GM19438 (cell line): ENCODE results near the gene C4BPB.

Experiments
- ATAC-seq: cut with Tn5 transposase; IDR thresholded peaks from one replicate; pipeline ENCODE4 v1.9.1; 2021; ENCODE audit warnings: low read depth; ENCODE audit not compliant: unreplicated experiment

Gene C4BPB

DNA sequence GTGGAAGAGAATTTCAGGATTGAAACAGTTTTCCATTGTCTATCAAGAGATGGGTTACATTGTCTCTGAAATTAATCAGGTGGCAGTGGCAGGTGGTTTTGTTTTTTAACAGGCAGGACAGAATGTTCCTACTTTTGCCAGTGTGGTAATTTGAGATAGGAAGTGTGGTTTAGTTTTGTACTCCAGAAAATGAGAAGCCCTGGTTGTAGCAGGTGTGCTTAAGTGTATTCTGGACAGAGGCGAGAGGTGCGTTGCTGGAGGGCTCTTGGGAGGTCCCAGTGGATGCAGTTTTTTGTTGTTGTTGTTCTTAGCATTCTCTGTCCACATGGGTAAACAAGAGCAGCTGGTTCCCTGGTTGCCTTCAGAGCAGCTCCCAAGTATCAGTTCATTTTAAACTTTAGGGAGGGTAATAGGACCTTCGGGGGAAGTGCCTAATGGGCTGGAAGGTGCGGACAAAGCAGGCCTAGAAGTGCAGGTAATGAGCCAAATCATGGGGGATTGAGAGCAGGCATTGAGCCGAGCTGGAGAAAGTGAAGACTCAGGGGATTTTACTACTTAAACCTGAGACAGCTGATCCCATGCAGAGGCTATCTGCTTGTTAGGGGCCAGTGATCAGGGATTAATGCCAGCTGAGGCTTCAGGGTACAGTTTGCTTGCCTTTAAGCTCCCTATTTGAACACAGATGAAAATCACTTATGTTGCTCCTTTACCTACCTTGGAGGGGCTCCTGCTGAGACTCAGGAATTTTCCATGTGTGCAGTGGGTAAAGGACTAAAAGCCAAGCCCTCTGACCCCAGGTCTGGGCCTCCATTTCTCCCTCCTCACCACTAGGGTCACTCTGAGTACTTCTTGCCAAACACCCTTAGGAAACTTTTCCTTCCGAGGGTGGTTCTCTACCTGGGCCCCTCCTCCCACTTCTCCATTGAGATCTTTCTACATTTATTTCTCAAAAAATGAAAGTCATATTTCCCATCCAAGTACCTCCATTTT, 29.5 kb upstream of the C4BPB start:
- no peak for ATAC-seq

DNA sequence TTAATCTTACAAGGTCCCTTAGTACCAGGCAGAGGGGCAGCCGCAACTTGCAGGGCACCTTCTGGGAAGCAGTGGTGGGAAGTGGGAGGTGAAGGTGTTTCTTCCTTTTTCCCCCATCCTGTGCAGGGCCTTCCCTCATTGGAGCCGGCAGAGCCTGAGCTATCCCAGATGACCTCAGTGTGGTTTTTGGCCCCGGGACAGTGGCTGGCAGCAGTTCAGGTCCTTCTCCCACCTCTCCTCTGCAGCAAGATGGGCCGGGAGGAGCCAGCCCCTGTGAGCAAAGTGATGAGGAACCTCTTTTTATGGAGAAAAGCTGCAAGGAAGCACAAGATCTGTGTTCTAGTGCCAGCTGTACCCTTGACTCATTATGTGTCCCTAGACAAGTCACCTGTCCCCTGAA, 28.8 kb upstream of the C4BPB start:
- ATAC-seq: no peak

DNA sequence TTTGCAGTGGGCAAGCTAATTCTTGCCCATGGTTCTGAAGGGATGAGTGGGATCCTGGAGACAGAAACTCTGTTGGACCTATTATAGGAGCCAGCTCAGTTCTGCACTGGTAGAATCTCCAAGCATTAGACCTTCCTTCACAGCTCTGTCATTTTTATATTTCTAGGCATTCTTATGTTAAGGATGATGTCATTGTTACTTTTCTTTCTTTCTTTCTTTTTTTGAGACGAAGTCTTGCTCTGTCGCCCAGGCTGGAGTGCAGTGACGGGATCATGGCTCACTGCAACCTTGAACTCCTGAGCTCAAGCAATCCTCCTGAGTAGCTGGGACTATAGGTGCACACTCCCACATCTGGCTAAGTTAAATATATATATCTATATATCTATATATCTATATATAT, 28.1 kb upstream of the C4BPB start:
- no peak for ATAC-seq

DNA sequence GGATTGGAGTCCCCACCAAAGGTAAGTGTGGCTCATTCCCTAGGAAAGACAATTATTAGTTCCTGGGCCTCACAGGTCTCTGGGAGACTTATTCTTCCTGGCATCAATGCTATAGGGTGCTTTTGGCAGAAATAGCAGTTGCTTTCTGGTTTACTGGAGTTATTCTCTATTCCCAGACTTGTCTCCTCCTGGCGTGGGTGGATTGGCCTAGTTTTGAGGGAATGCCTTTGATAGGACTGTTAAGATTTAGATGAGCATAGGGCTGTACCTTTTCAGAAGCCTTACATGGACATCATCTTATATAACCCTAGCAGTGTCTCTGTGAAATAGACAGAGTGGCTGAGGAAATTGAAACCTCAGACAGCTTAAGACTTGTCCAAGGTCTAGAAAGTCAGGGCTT, 26.6 kb upstream of the C4BPB start:
- ATAC-seq: no peak

DNA sequence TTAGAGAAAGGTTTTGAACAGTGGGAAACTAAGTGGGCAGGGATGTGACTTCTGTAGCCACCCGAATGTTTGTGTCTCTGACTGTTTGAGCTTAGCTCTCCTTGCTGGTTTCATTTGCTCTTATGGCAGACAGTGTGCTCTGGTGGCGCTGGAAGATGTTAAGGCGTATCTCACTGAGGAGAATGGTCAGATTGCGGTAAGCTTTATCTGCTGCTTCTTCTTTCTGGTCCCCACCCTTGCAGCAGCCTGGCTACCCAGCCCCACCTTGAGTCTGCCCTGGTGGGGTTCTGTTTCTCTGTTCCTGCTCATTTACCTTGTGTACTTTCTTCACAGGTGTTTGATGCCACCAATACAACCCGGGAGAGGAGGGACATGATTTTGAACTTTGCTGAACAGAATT, 25.6 kb upstream of the C4BPB start:
- no peak for ATAC-seq

DNA sequence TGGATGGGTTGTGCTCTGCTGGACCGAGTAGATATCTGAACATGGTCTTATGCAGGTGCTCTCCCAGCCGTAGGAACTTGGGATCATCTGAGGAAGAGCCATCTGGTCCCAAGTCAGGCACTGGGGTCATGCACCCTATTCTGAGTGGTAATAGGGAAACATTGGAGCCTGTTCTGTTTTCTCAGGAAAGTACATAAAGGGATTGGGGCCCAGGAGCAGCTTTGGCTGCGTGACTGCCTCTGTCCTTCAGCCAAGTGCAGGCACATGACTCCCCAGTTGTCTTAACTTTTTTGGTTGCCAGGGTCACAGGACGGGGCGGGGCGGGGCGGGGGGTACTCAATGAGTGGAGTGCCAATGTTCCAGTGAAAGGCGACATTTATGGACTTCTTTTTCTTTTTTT, 24.1 kb upstream of the C4BPB start:
- no peak for ATAC-seq

DNA sequence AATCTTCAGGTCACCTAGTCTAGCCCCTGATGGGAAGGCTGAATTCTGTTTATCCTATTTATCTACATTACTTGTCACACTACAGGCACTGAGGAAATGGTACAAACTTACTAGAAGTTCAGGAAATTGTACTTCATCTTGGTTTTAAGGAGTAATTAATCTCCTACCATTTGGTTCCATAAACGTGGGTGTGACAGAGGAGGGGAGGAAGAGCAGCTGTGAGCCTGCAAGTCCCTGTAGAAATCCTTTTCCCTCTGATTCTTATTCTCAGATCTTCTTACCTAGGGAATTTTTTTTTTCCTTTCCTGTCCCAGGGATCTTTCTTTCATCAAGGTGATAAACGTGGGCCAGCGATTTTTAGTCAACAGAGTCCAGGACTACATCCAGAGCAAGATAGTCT, 21.5 kb upstream of the C4BPB start:
- no peak for ATAC-seq

DNA sequence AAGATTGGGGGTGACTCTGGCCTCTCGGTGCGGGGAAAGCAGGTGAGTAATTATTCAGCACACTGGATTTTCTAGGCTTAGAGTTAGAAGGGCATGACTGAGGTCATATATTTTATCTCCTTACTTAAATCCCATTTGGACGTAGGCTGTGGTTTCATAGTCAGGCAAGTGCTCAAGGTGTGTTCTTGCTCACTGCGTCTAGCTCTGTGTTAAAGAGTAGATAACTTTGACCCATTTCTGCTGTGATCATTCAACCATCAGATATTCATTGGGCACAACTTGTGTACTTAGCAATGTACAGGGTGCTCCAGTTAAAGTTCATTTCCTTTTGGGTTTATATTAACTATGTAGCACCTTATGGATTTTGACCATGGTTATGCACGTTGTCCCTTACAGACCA, 21.0 kb upstream of the C4BPB start:
- ATAC-seq: no peak

DNA sequence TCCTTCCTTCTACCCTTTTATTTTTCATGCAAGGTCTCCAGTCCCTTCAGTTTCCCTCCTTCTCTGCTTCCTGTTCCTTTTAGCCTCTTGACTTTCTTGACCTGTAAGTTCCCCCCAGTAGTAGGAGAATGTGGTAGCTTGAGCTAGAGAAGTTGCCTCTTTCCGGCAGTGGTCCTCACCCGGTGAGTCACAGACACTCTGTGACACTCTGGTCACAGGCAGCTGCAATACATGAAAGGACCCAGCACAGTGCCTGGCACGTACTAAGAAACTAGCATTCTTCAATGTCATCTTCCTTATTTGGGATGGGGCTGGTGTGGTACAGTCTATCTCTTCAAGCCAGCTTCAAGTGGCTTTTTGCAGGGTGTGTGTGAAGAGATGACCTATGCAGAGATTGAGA, 19.6 kb upstream of the C4BPB start:
- no peak for ATAC-seq

DNA sequence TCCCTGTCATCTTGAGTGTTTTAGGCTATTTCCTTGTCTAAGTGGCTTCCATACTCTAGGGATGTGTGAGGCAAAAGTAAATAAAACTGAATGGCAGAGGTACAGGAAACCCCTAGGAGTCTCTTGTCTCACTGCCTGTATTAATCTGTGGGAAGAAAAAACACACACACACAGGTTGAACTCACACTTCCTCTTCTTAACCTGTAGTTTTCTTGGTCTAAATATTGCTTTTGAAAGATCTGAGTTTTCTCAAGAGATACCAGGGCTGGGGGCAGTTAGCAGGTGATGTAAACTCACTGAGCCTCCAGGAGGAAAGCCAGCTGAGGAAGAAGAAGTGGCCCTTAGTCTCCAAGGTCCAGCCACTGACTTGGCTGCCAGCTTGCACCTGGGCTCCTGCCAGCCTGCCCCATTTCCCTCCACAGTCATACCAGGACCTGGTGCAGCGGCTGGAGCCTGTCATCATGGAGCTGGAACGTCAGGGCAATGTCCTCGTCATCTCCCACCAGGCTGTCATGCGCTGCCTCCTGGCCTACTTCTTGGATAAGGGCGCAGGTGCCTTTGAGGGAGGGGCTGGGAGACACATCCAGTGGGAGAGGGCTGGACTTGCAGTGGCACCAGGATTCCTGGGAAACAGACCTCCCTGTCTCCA, 18.7 kb upstream of the C4BPB start:
- ATAC-seq: no peak

DNA sequence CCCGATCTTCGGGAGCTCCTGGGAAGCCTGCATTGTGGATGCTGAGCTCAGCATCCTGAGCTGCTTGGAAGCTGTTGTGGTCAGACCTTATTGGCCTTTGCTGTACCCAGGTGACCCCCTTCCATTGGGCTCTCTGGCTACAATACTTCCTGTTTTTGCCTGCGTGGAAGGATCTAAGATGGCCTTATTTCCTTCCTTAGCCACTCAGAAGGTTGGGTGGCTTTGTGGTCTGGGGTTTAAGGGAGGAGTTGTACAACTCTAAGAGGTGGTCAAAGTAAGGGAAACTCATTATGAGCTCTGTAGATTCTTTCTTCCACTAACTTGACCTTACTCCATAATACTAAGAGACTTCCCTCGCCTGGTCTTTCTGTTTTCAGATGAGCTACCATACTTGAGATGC, 17.8 kb upstream of the C4BPB start:
- ATAC-seq: no peak

DNA sequence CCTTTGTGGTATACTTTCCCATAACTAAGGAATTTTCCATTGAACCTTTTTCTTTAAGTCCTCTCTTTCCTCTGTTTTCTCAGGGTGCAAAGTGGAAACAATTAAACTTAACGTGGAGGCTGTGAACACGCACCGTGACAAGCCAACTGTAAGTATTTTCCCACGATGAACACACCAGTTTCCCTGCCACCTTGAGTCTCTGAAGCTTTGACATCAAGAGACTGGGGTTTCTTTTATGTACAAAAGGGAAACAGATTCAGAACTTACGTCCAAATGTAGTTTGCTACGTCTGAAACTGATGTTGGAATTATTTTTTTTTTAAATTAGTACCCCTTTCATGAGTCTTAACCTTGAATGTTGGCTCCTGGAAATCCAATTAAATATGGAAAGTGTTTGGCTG, 17.2 kb upstream of the C4BPB start:
- no peak for ATAC-seq

DNA sequence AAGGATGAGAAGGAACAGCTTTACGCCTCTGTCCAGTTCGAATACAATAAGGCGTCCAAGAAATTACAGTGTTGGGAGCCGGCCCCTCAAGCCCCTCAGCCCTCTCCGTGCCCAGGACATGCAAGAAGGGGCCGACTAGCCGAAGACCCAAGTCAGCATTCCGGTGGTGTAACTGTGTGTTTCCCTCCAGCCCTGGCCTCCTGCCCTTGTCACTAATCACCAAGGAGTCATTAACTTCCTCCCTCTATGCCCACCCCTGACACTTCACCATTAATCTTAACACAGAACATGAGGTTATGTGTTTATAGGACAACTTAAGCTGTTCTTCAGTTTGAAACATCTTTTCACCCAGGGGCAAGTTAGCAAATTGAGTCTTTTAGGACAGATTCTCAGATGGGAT, 16.4 kb upstream of the C4BPB start:
- ATAC-seq: no peak

DNA sequence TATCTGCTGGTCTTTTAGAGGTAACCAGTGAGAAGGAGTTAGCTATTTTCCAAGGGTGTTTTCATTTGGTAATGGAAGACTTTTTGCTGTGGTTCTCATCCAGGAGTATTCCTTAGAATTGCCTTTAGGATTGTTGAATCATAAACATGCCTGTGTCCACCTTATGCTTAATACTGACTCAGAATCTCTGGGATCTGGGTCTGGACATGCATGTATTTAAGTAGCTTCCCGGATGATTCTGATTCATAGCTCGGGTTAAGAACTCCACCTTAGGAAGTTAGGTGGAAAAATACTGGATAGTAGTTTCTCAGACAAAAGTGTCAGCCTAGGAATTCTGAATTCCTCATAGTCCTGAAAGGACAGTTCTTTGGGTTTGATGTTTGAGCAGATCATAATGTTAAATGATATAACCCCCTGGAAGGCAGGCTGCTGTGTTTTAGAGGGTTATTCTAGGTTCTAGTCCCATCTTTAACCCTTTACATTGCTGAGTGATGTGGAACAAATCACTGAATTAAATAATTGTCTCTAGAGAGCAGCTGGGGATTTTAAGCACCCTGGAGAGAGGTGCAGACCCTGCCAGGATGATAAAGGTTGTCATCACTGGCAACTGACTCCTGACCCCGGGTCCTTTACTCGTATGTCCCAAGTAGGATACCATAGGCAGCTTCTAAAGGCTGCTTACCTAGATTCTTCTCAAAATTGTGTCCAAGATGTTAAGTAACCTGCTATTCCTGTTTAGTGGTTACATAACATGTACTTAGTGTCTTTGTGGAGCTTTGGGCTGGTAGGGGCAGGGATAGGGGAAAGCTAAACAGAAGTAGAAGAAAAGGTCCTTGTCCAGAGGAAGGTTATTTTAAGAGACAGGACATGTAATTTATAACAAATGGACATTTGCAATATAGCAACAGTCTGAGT, 14.5 kb upstream of the C4BPB start:
- ATAC-seq: no peak

DNA sequence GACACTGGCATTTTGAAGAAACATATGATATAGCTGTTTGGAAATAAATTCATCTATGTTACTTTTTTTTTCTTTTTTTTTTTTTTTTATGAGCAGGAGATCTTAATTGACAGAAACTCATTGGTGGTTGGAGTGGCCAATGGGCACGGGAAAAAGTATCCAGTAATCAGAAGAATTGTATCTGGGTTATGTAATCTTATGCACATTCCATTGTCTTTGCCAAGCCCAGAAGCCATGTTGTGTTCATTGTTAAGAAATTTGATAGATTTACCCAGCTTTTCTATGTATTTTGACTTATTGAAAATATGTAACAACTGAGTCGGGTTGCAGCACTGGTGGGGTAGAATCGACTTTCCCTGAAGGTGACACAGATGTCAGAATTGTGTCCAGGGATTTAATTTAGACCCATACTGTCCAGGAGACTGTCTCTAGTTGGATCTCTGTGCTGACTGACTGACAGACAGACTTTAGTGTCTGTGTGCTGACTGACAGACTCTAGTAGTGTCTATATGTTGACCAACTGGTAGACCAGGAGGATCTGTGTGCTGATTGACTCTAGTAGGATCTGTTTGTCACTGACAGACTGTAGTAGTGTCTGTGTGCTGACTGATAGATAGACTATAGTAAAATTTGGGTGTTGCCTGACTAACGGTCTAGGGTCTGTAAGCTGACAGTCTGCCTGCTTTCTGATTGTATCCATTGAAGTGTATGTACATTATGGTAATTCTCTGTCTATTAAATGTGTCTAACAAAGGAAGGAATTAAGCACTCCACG, 12.3 kb upstream of the C4BPB start:
- no peak for ATAC-seq

DNA sequence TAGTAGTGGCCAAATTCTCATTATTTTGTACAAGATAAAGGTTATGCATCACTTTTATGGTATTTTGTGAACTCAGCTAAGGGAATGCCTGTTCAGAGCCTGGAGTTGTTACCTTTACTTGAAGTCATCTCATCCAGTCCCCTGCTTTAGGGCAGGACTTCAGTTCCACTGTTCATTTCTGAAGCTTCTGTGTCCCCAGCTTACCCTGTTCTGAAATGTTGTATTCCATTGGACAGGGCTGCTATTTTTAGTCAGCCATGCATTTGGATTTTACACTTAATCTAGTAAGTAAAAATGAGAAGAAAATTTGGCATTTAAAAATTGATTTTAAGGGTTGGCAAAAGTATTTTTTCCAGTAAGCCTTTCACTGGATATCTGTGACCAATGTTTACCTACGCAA, 11.6 kb upstream of the C4BPB start:
- ATAC-seq: no peak

DNA sequence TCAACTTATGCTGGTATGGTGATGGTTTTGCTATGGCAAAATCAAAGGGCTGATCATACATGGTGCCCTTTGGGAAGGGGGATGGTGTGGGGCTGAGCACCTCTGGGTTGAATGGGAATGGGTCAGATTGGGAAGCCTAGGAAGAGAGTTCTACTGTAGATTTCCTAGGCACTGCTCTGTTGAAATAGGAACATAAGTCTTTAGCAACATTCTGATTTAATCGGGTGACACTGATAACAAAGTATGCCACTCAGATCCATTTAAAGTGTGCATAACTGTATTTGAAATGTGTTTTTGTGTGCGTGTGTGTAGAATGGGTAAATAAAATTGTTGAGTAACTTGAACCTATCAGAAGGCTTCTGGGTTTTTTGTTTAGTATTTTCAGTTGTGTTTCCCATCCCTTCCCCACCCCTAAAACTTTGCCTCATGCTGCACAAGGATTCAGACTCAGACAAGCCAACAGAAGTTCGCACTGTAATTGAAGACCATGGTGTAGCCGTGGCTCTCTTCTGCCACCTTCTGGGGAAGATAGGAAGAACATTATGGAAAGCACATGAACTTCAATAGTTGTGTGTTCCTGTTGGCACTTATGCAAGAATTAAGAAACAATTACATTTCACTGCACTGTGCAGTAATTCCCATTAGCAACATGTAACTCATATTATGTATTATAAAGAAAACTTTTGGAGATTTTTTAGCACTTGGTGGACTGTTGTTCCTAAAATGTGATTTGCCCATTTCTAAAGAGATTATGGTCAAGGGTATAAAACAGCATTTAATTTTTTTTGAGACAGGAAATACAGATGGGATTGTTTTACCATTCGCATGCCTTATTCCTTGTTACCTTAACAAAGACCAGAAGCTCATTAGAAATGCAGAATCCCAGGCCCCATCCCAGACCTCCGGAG, 10.9 kb upstream of the C4BPB start:
- no peak for ATAC-seq

DNA sequence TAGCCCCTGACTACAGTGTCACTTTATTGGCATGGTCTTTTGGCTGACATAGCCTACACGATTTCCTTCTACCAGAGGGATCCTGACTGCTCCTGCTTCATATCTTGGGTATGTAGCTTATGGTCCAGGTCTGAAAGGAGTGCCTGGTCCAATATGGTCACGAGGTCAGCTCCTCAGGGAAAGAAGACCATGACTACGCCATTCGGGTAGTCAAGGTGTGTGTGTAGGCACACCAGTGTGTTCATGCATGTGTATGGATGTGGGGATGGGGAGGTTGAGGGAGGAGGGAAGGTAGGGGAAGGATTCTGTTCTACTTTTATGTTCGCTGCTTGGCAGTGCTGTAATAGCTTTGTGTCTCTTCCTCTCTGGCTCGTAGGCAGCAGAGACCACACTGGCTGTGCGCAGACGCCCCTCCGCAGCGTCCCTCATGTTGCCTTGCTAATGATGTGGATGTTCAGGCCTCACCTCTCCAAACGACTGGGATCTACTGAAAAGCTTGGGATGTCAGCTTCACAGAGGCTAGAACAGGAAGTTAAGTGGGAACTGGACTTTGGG, 10.0 kb upstream of the C4BPB start:
- ATAC-seq: no peak

DNA sequence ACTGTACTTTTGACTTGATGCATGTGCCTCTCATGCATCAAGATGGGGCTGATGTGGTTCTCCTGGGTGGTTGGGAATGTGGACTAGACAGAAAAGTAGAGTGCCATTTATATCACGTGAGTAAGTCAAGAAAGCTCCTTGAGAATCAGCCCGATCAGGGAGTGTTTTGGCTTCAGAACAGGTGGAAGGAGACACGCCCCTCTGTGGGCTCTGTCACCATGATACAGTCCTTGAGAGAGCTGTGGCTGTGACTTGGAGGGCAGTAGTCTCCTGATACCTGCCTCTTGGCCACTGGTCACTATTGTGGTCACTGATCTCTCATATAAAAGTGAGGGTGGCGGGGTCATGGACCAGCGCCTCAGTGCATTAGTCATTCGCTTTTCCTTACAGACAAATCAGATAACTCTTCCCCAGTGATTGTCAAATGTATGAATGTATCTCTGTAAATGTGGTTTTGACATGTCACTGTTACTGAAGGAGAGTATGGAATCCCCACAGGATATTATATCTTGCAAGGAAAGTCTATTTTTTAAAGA, 8.9 kb upstream of the C4BPB start:
- ATAC-seq: no peak
